ENCODE data around the gene ADAM12.

DNA sequence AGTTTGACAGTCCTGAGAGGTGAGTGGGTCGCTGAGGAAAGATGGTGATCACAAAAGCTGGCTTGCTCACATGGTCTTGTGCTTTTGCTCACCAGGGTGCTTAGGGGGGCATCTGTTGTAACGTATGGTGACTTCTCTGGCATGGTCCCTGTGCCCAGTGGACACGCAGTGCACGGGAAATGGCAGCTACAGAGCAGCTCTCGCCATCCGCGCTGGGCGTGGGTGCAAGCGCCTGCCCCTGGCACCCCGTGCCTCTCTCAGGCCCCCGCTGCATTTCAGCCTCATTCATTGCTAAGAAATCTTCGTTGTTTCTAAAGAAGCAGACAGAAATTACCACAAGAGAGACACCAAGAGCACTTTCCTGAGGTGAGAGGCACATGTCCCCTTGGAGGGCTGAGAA lies 390.7 kb downstream of the ADAM12 start:
- TF ChIP-seq, protein P1, sequence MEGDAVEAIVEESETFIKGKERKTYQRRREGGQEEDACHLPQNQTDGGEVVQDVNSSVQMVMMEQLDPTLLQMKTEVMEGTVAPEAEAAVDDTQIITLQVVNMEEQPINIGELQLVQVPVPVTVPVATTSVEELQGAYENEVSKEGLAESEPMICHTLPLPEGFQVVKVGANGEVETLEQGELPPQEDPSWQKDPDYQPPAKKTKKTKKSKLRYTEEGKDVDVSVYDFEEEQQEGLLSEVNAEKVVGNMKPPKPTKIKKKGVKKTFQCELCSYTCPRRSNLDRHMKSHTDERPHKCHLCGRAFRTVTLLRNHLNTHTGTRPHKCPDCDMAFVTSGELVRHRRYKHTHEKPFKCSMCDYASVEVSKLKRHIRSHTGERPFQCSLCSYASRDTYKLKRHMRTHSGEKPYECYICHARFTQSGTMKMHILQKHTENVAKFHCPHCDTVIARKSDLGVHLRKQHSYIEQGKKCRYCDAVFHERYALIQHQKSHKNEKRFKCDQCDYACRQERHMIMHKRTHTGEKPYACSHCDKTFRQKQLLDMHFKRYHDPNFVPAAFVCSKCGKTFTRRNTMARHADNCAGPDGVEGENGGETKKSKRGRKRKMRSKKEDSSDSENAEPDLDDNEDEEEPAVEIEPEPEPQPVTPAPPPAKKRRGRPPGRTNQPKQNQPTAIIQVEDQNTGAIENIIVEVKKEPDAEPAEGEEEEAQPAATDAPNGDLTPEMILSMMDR (IDR thresholded peaks at IDR 0.05) = no peak
- TF ChIP-seq POLR2A (IDR thresholded peaks at IDR 0.05) = no peak
- no peak for TF ChIP-seq POLR2AphosphoS5 (IDR thresholded peaks at IDR 0.05)
- no peak for TF ChIP-seq EP300 (IDR thresholded peaks at IDR 0.05)

All from suprapubic skin (tissue), 4 donors.